OCI-LY1 (cell line): Measurements from ENCODE around the gene CANT1.

Source experiments
- H2AFZ ChIP-seq: fragments of 200-600 bp; sonication (generic), shearing (Covaris generic); 2 replicates; pipeline ENCODE4 v1.6.0; 2014; ENCODE audit warnings: antibody characterized with exemption, mild to moderate bottlenecking, low read length
- H3F3A ChIP-seq: fragments of 200-600 bp; sonication (generic), shearing (Covaris generic); 2 replicates; pipeline ENCODE4 v1.6.0; 2014; ENCODE audit warnings: mild to moderate bottlenecking, antibody characterized with exemption, low read length, moderate library complexity; ENCODE audit not compliant: insufficient read depth
- H3K27ac ChIP-seq: fragments of 200-600 bp; sonication (generic); 2 replicates; pipeline ENCODE4 v1.5.1; 2014; ENCODE audit warnings: low read length, mixed run types, mild to moderate bottlenecking, low read depth; ENCODE audit not compliant: poor library complexity, severe bottlenecking
- H3K27me3 ChIP-seq: fragments of 200-600 bp; sonication (generic); 2 replicates; pipeline ENCODE4 v1.6.0; 2014; ENCODE audit warnings: antibody characterized with exemption, mild to moderate bottlenecking, low read length, moderate library complexity; ENCODE audit not compliant: insufficient read depth
- H3K36me3 ChIP-seq: fragments of 200-600 bp; sonication (generic); 2 replicates; pipeline ENCODE4 v1.6.1; 2014; ENCODE audit warnings: mild to moderate bottlenecking, antibody characterized with exemption, low read length, moderate library complexity, mixed read lengths; ENCODE audit not compliant: insufficient read depth
- H3K4me1 ChIP-seq: fragments of 200-600 bp; sonication (generic); 2 replicates; pipeline ENCODE4 v1.5.1; 2014; ENCODE audit warnings: mild to moderate bottlenecking, low read length, moderate library complexity; ENCODE audit not compliant: insufficient read depth, severe bottlenecking
- H3K4me2 ChIP-seq: fragments of 200-600 bp; sonication (generic), shearing (Covaris generic); 2 replicates; pipeline ENCODE4 v1.6.1; 2014; ENCODE audit warnings: low read length
- H3K4me3 ChIP-seq: fragments of 200-600 bp; sonication (generic); 2 replicates; pipeline ENCODE4 v1.5.1; 2014; ENCODE audit warnings: low read length, low read depth, mild to moderate bottlenecking, mixed read lengths; ENCODE audit not compliant: poor library complexity, severe bottlenecking
- H3K79me2 ChIP-seq: fragments of 200-600 bp; shearing (Covaris generic); 2 replicates; pipeline ENCODE4 v1.6.1; 2016; ENCODE audit warnings: mixed run types, low read length, mixed read lengths; ENCODE audit not compliant: insufficient read depth
- H3K9ac ChIP-seq: fragments of 200-600 bp; sonication (generic), shearing (Covaris generic); 2 replicates; pipeline ENCODE4 v1.6.1; 2014; ENCODE audit warnings: mild to moderate bottlenecking, low read length, mixed read lengths
- H3K9me2 ChIP-seq: fragments of 200-600 bp; sonication (generic), shearing (Covaris generic); 2 replicates; pipeline ENCODE4 v1.6.1; 2014; ENCODE audit warnings: low read depth, mild to moderate bottlenecking, low read length, mixed read lengths
- H3K9me3 ChIP-seq: fragments of 200-600 bp; shearing (Covaris generic); 2 replicates; pipeline ENCODE4 v1.6.1; 2014; ENCODE audit warnings: low read length, mixed read lengths
- H4K20me1 ChIP-seq: fragments of 200-600 bp; sonication (generic), shearing (Covaris generic); 2 replicates; pipeline ENCODE4 v1.6.0; 2016; ENCODE audit warnings: mild to moderate bottlenecking, low read length; ENCODE audit not compliant: insufficient read depth
- EZH2 ChIP-seq: fragments of 200-600 bp; sonication (generic), shearing (Covaris generic); IDR thresholded peaks from 2 replicates; pipeline ENCODE4 v1.8.0; 2017; ENCODE audit warnings: borderline replicate concordance, mixed run types, mild to moderate bottlenecking, antibody characterized with exemption, low read length, moderate library complexity, mixed read lengths
- TF ChIP-seq, protein P1 (sequence below): fragments of 200-600 bp; sonication (generic), shearing (Covaris generic); IDR thresholded peaks from 2 replicates; pipeline ENCODE4 v1.5.1; 2017; ENCODE audit warnings: mild to moderate bottlenecking, antibody characterized with exemption, low read length, moderate library complexity, mixed read lengths

Gene CANT1

DNA sequence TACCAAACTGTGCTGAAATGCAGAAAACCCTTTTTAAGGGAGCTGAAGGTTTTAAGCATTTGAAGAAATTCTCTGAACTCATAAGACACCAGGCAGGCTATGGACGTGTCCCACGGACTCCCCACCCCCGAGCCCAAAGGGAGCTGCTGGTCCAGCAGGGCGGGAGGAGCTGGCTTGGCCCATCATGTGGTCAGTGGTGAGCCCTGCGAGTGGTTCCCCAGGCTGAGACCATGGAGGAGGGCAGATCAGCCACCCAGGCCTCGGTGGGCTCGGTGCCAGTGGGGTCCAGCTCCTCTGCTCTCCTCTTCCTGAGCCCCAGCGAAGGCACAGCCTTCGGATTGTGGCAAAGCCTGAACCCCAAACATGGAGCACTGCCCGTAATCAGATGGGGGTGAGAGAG is 56.9 kb downstream of the CANT1 start:
- no peak for TF ChIP-seq EZH2
- TF ChIP-seq, protein P1, sequence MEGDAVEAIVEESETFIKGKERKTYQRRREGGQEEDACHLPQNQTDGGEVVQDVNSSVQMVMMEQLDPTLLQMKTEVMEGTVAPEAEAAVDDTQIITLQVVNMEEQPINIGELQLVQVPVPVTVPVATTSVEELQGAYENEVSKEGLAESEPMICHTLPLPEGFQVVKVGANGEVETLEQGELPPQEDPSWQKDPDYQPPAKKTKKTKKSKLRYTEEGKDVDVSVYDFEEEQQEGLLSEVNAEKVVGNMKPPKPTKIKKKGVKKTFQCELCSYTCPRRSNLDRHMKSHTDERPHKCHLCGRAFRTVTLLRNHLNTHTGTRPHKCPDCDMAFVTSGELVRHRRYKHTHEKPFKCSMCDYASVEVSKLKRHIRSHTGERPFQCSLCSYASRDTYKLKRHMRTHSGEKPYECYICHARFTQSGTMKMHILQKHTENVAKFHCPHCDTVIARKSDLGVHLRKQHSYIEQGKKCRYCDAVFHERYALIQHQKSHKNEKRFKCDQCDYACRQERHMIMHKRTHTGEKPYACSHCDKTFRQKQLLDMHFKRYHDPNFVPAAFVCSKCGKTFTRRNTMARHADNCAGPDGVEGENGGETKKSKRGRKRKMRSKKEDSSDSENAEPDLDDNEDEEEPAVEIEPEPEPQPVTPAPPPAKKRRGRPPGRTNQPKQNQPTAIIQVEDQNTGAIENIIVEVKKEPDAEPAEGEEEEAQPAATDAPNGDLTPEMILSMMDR = no peak
- no peak overlapping the region for H3K4me3 ChIP-seq
- H3F3A ChIP-seq = no peaks in the 10 kb centered on the region
- no peaks in the 10 kb centered on the region for H4K20me1 ChIP-seq
- H3K27me3 ChIP-seq = peaks cover 8% of the 10 kb centered on the region; the same call in 1 of the 2 replicates
- H3K9me3 ChIP-seq = peaks cover 8% of the 10 kb centered on the region
- H3K4me2 ChIP-seq = no peak overlapping the region
- H3K9me2 ChIP-seq = no peaks in the 10 kb centered on the region
- H3K27ac ChIP-seq = no peak overlapping the region
- no peaks in the 10 kb centered on the region for H3K79me2 ChIP-seq
- no peaks in the 10 kb centered on the region; the same call in 1 of the 2 replicates for H3K36me3 ChIP-seq
- no peak overlapping the region for H3K9ac ChIP-seq
- no peak overlapping the region for H2AFZ ChIP-seq
- H3K4me1 ChIP-seq = no peaks in the 10 kb centered on the region

GRCh38 chr17:78951967-78952551 is 57.5 kb downstream of the CANT1 start:
- no peaks in the 10 kb centered on the region for H3K79me2 ChIP-seq
- peaks cover 8% of the 10 kb centered on the region for H3K9me3 ChIP-seq
- no peaks in the 10 kb centered on the region for H3K9me2 ChIP-seq
- H2AFZ ChIP-seq = no peak overlapping the region
- H4K20me1 ChIP-seq = no peaks in the 10 kb centered on the region
- no peaks in the 10 kb centered on the region; the same call in 1 of the 2 replicates for H3K36me3 ChIP-seq
- no peak overlapping the region for H3K9ac ChIP-seq
- H3K4me3 ChIP-seq = no peak overlapping the region
- peaks cover 8% of the 10 kb centered on the region; the same call in 1 of the 2 replicates for H3K27me3 ChIP-seq
- no peak for TF ChIP-seq EZH2
- TF ChIP-seq, protein P1 = no peak
- H3K4me2 ChIP-seq = no peak overlapping the region
- no peaks in the 10 kb centered on the region for H3F3A ChIP-seq
- no peaks in the 10 kb centered on the region for H3K4me1 ChIP-seq
- no peak overlapping the region for H3K27ac ChIP-seq

DNA sequence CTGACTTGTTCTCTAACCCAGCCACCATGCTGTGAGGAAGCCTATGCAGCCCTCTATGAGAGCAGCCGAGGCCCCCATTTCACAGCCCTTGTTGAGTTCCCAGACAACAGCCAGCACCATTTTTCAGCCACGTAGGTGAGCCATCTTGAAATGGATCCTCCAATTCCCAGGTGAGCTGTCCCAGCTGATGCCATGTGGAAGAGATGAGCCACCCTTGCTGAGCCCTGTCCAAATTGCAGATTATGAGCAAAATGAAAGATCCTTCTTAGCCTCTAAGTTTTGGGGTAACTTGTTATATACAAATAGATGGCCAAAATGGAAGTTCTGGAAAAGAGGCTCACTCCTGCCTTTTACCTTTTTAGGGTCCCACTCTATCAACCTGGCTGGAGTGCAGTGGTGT is 58.7 kb downstream of the CANT1 start:
- H2AFZ ChIP-seq = no peak overlapping the region
- H3K4me3 ChIP-seq = no peak overlapping the region
- H3K27me3 ChIP-seq = peaks cover 8% of the 10 kb centered on the region; the same call in 1 of the 2 replicates
- no peak overlapping the region for H3K9ac ChIP-seq
- no peak overlapping the region for H3K4me2 ChIP-seq
- H3K79me2 ChIP-seq = no peaks in the 10 kb centered on the region
- H3F3A ChIP-seq = no peaks in the 10 kb centered on the region
- H3K4me1 ChIP-seq = no peaks in the 10 kb centered on the region
- H3K27ac ChIP-seq = no peak overlapping the region
- H3K9me3 ChIP-seq = peaks cover 8% of the 10 kb centered on the region
- no peaks in the 10 kb centered on the region; the same call in 1 of the 2 replicates for H3K36me3 ChIP-seq
- no peaks in the 10 kb centered on the region for H4K20me1 ChIP-seq
- TF ChIP-seq, protein P1 = no peak
- TF ChIP-seq EZH2 = no peak
- H3K9me2 ChIP-seq = no peaks in the 10 kb centered on the region
